Activated CD8-positive, alpha-beta T cell treated with anti-CD3 and anti-CD28 coated beads for 36 hours (primary cell): ENCODE results near the gene CD79A. TPM values are rescaled to one million over a fixed set of nuclear protein-coding genes. Genes with fewer than 3 reads are reported as not detected.

Experiments used
- ATAC-seq: fragments of 200-7000 bp; cut with Tn5 transposase; one replicate; pipeline ENCODE4 v1.10.0; 2021; ENCODE audit warnings: mild to moderate bottlenecking, moderate library complexity
- CTCF ChIA-PET: fragments of 350-600 bp; sonication (Branson Sonifier 250); formaldehyde crosslinking; loops from one replicate; lab custom pipeline; 2021; ENCODE audit warnings: antibody characterized with exemption; lab: Charles Lee
- POLR2A ChIA-PET: fragments of 350-600 bp; sonication (Branson Sonifier 250); formaldehyde crosslinking; loops from one replicate; lab custom pipeline; 2021; ENCODE audit warnings: antibody characterized with exemption; lab: Charles Lee
- DNase-seq: peaks from one replicate; pipeline ENCODE4 v3.0.0-alpha.2; 2020
- H3K27ac Mint-ChIP-seq: one replicate; pipeline ENCODE4 v1.8.0; 2021; ENCODE audit warnings: mild to moderate bottlenecking, mixed read lengths
- H3K27me3 Mint-ChIP-seq: one replicate; pipeline ENCODE4 v1.8.0; 2021; ENCODE audit warnings: mixed read lengths
- H3K36me3 Mint-ChIP-seq: one replicate; pipeline ENCODE4 v1.8.0; 2021; ENCODE audit warnings: low read depth, mixed read lengths
- H3K4me1 Mint-ChIP-seq: one replicate; pipeline ENCODE4 v1.8.0; 2021; ENCODE audit warnings: low read depth, mixed read lengths
- H3K4me3 Mint-ChIP-seq: one replicate; pipeline ENCODE4 v1.8.0; 2021; ENCODE audit warnings: mild to moderate bottlenecking, moderate library complexity, mixed read lengths
- H3K9me3 Mint-ChIP-seq: one replicate; pipeline ENCODE4 v1.8.0; 2021; ENCODE audit warnings: mixed read lengths
- intact Hi-C: fragments of 100-400 bp; cut with micrococcal nuclease; formaldehyde crosslinking; loops from one replicate; pipeline ENCODE4 v1.10.0; 2022
- total RNA-seq, 2 experiments: library from RNA; stranded (reverse); gene quantifications; one replicate each; pipeline ENCODE4 v1.2.3, GENCODE V29; 2021
- TF ChIP-seq, protein P1 (sequence below): fragments of 200-600 bp; IDR thresholded peaks from one replicate; pipeline ENCODE4 v1.8.0; 2022; ENCODE audit warnings: antibody characterized with exemption, mild to moderate bottlenecking

Gene CD79A
- total RNA-seq, 2 experiments from 2014 or later = 19.3 to 21.0 TPM

DNA sequence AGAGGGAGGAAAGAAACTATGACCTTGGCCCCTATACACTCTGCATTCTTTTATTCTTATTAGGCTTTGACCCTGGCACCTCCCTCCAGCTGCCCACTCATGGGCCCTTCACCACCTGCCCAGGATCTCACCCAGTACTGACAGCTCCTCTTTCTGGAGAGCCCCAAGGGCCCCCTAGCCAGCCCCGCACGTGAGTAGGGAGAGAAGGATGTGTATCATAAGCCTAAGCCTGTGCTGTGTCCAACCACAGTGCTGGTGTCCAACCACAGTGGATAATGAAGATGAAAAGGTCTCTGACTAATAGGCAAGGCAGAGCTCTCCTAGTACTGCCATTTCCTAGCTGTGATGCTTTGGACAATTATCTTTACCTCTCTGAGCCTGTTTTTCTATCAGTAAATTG, 28.0 kb upstream of the CD79A start:
- Mint-ChIP-seq H3K4me3 (no peak overlapping the region), H3K27me3 (no peaks in the 10 kb centered on the region)

DNA sequence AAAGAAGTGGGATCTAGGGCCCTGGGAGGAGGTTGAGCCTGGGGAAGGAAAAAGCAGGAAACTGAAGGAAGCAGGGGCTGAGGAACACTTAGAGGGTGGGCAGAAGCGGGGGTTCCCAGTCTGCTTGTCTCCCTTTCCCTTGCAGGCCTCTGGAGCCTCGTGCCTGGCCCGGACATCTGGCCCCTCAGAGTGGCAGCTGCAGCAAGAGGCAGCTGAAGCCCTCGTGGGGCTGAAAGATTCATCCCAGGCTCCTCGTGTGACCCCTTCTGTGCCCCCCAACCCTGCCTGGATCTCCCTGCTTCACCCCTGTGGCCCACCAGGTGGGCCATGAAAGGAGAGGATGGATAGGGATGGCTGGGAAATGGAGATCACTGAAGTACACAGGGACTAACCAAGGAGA, 26.7 kb upstream of the CD79A start:
- Mint-ChIP-seq H3K9me3 (no peaks in the 10 kb centered on the region), H3K4me3 (no peak overlapping the region), H3K36me3 (no peaks in the 10 kb centered on the region), H3K27me3 (no peaks in the 10 kb centered on the region), H3K4me1 (no peaks in the 10 kb centered on the region), H3K27ac (no peak overlapping the region)
- ATAC-seq = no peak
- intact Hi-C loops = no loop called here
- POLR2A ChIA-PET = interaction anchor here (0.8 to 1.5 kb wide), 2 partner anchors 10 to 12 kb away, joined by 3 to 7 read pairs; partner anchors contain the start of gene RPS19
- CTCF ChIA-PET = interaction anchor here (1.2 to 3.1 kb wide), 5 partner anchors 9 to 97 kb away, joined by 4 to 10 read pairs (median 4); partner anchors contain the start of gene RPS19
- no peak for DNase-seq
- TF ChIP-seq, protein P1, sequence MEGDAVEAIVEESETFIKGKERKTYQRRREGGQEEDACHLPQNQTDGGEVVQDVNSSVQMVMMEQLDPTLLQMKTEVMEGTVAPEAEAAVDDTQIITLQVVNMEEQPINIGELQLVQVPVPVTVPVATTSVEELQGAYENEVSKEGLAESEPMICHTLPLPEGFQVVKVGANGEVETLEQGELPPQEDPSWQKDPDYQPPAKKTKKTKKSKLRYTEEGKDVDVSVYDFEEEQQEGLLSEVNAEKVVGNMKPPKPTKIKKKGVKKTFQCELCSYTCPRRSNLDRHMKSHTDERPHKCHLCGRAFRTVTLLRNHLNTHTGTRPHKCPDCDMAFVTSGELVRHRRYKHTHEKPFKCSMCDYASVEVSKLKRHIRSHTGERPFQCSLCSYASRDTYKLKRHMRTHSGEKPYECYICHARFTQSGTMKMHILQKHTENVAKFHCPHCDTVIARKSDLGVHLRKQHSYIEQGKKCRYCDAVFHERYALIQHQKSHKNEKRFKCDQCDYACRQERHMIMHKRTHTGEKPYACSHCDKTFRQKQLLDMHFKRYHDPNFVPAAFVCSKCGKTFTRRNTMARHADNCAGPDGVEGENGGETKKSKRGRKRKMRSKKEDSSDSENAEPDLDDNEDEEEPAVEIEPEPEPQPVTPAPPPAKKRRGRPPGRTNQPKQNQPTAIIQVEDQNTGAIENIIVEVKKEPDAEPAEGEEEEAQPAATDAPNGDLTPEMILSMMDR = no peak

More for the DNA sequence above, 28.0 kb upstream of the CD79A start:
- Mint-ChIP-seq H3K27ac (no peak overlapping the region), H3K9me3 (no peaks in the 10 kb centered on the region), H3K4me1 (no peaks in the 10 kb centered on the region), H3K36me3 (no peaks in the 10 kb centered on the region)
- POLR2A ChIA-PET = no interaction called here
- intact Hi-C loops = no loop called here
- DNase-seq = no peak
- no peak for ATAC-seq
- TF ChIP-seq, protein P1 = no peak
- CTCF ChIA-PET = interaction anchor here (1.2 to 1.7 kb wide), 4 partner anchors 10 to 96 kb away, joined by 4 to 7 read pairs (median 6); no protein-coding TSS in a partner anchor

DNA sequence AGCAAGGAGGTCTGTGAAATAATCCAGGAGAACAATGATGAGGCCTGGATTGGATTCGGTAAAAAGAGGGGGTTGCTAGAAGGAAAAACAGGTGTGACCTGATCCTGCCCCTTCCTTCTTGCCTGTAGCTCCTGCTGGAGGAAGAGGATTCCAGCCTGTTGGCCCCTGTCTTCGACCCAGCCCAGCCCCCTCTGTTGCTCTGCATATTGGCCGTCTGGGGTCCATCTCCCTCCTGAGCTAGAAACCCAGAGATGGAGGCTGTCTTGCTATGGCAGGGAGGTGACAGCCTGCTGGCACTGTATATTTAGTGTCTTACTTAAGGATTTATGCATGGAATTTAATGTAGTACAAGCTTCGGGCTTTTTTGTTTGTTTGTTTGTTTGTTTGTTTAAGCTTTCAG, 25.6 kb upstream of the CD79A start:
- Mint-ChIP-seq H3K36me3 (no peaks in the 10 kb centered on the region), H3K4me1 (no peaks in the 10 kb centered on the region), H3K27ac (no peak overlapping the region), H3K27me3 (no peaks in the 10 kb centered on the region), H3K9me3 (no peaks in the 10 kb centered on the region), H3K4me3 (no peak overlapping the region)
- TF ChIP-seq, protein P1 = no peak
- ATAC-seq = no peak
- intact Hi-C loops = no loop called here
- ChIA-PET CTCF (interaction anchor here (1.2 to 3.1 kb wide), 6 partner anchors 8 to 98 kb away, joined by 3 to 10 read pairs (median 4); partner anchors contain the start of gene RPS19), POLR2A (interaction anchor here (0.8 to 1.5 kb wide), 4 partner anchors 9 to 108 kb away, joined by 3 to 7 read pairs (median 3); partner anchors contain the start of genes RABAC1 and RPS19)
- no peak for DNase-seq

DNA sequence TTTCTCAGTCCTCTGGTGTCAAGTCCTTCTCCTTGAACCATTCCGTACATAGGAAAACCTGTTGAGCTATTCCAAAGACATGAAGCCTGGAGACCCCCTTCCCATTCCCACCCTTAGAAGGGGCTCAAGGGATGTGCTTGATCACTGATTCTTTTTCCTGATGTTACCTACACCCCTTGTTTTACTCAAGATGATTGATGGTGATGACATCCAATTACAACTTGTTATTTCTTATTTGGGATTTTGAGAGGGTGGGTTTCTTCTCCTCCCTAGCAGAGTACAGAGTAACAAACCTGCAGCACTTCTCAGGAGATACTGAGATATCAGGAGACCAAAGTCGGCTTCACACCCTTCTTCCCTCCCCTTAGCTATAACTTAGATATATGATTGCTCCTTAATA, 23.7 kb upstream of the CD79A start:
- intact Hi-C loops = no loop called here
- no peak for ATAC-seq
- no peak overlapping the region for H3K27ac Mint-ChIP-seq
- H3K9me3 Mint-ChIP-seq = no peaks in the 10 kb centered on the region
- ChIA-PET CTCF (interaction anchor here (1.1 to 3.7 kb wide), 5 partner anchors 16 to 60 kb away, joined by 5 to 10 read pairs (median 6); no protein-coding TSS in a partner anchor), POLR2A (no interaction called here)
- DNase-seq = no peak
- no peaks in the 10 kb centered on the region for H3K27me3 Mint-ChIP-seq
- no peaks in the 10 kb centered on the region for H3K4me1 Mint-ChIP-seq
- no peak overlapping the region for H3K4me3 Mint-ChIP-seq
- TF ChIP-seq, protein P1 = no peak
- H3K36me3 Mint-ChIP-seq = no peaks in the 10 kb centered on the region

DNA sequence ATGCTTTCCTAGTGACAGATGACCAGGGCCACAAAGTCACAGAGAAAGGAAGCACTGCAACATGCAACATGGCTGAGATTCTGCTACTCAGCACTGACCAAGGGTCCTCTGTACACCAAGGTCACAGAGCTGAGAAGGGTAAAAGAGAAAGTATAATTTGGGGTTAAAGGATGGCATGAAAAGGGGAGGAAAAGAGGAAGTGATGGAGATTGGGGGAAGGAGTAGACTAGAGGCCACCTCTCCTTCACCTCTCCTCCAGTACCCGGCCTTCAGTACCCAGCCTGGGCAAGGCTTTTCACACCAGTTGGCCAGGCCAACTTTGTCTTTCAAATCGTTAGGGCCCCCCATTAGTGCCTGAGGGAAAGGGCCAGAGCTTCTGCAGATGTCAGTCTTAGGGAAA, 23.3 kb upstream of the CD79A start:
- TF ChIP-seq, protein P1 = no peak
- no peaks in the 10 kb centered on the region for H3K4me1 Mint-ChIP-seq
- H3K36me3 Mint-ChIP-seq = no peaks in the 10 kb centered on the region
- H3K4me3 Mint-ChIP-seq = no peak overlapping the region
- intact Hi-C loops = no loop called here
- DNase-seq (no peak), ATAC-seq (no peak)
- H3K27me3 Mint-ChIP-seq = no peaks in the 10 kb centered on the region
- ChIA-PET POLR2A (no interaction called here), CTCF (interaction anchor here (1.1 to 3.7 kb wide), 3 partner anchors 17 to 59 kb away, joined by 5 to 9 read pairs (median 6); no protein-coding TSS in a partner anchor)
- H3K27ac Mint-ChIP-seq = no peak overlapping the region
- H3K9me3 Mint-ChIP-seq = no peaks in the 10 kb centered on the region
